ENCODE data around the gene PIEZO2.

Gene PIEZO2

GRCh38 chr18:11033503-11033902, 115.9 kb downstream of the PIEZO2 start:
- no peak for DNase-seq (ENCODE audit: extremely low read depth in 1 of 2, low read depth in 1 of 2)

GRCh38 chr18:11031966-11032365, 117.4 kb downstream of the PIEZO2 start:
- no peak for DNase-seq (ENCODE audit: extremely low read depth in 1 of 2, low read depth in 1 of 2)

GRCh38 chr18:11029021-11029420, 120.3 kb downstream of the PIEZO2 start:
- no peak for DNase-seq (ENCODE audit: extremely low read depth in 1 of 2, low read depth in 1 of 2)

GRCh38 chr18:11027862-11028261, 121.5 kb downstream of the PIEZO2 start:
- DNase-seq (ENCODE audit: extremely low read depth in 1 of 2, low read depth in 1 of 2): no peak

- DNase-seq (ENCODE audit: extremely low read depth in 1 of 2, low read depth in 1 of 2): no peak
Observed at GRCh38 chr18:11025671-11026070, 123.7 kb downstream of the PIEZO2 start.

GRCh38 chr18:11024928-11025669, 124.3 kb downstream of the PIEZO2 start:
- no peak for DNase-seq (ENCODE audit: extremely low read depth in 1 of 2, low read depth in 1 of 2)

- no peak for DNase-seq (ENCODE audit: extremely low read depth in 1 of 2, low read depth in 1 of 2)
Observed at GRCh38 chr18:11021477-11021876, 127.9 kb downstream of the PIEZO2 start.

GRCh38 chr18:11020877-11021414, 128.4 kb downstream of the PIEZO2 start:
- DNase-seq (ENCODE audit: extremely low read depth in 1 of 2, low read depth in 1 of 2): no peak

GRCh38 chr18:11020161-11020853, 129.1 kb downstream of the PIEZO2 start:
- DNase-seq (ENCODE audit: extremely low read depth in 1 of 2, low read depth in 1 of 2): no peak

- DNase-seq (ENCODE audit: extremely low read depth in 1 of 2, low read depth in 1 of 2): no peak
Observed at GRCh38 chr18:11019295-11020105, 129.9 kb downstream of the PIEZO2 start.

GRCh38 chr18:11009869-11010268, 139.5 kb downstream of the PIEZO2 start:
- DNase-seq (ENCODE audit: extremely low read depth in 1 of 2, low read depth in 1 of 2): no peak

- DNase-seq (ENCODE audit: extremely low read depth in 1 of 2, low read depth in 1 of 2): no peak
Observed at GRCh38 chr18:11009147-11009546, 140.2 kb downstream of the PIEZO2 start.

- no peak for DNase-seq (ENCODE audit: extremely low read depth in 1 of 2, low read depth in 1 of 2)
Observed at GRCh38 chr18:11008505-11008904, 140.9 kb downstream of the PIEZO2 start.

GRCh38 chr18:11005528-11005927, 143.8 kb downstream of the PIEZO2 start:
- no peak for DNase-seq (ENCODE audit: extremely low read depth in 1 of 2, low read depth in 1 of 2)

- DNase-seq (ENCODE audit: extremely low read depth in 1 of 2, low read depth in 1 of 2): no peak
Observed at GRCh38 chr18:11004951-11005350, 144.4 kb downstream of the PIEZO2 start.

GRCh38 chr18:11004294-11004693, 145.1 kb downstream of the PIEZO2 start:
- DNase-seq (ENCODE audit: extremely low read depth in 1 of 2, low read depth in 1 of 2): no peak

- no peak for DNase-seq (ENCODE audit: extremely low read depth in 1 of 2, low read depth in 1 of 2)
Observed at GRCh38 chr18:11002796-11003195, 146.6 kb downstream of the PIEZO2 start.

GRCh38 chr18:11002277-11002676, 147.1 kb downstream of the PIEZO2 start:
- no peak for DNase-seq (ENCODE audit: extremely low read depth in 1 of 2, low read depth in 1 of 2)

- DNase-seq (ENCODE audit: extremely low read depth in 1 of 2, low read depth in 1 of 2): no peak
Observed at GRCh38 chr18:11000071-11000470, 149.3 kb downstream of the PIEZO2 start.

- DNase-seq (ENCODE audit: extremely low read depth in 1 of 2, low read depth in 1 of 2): no peak
Observed at GRCh38 chr18:10997885-10998284, 151.5 kb downstream of the PIEZO2 start.

- no peak for DNase-seq (ENCODE audit: extremely low read depth in 1 of 2, low read depth in 1 of 2)
Observed at GRCh38 chr18:10995550-10995949, 153.8 kb downstream of the PIEZO2 start.
